K562 (cell line): ENCODE measurements around the gene CMTM4. TPM values are rescaled to one million over a fixed set of nuclear protein-coding genes. Genes with fewer than 3 reads are reported as not detected.

Source experiments
- ATAC-seq: fragments of 200-7000 bp; cut with Tn5 transposase; 3 replicates; pipeline ENCODE4 v1.9.1; 2020; ENCODE audit warnings: moderate library complexity
- BruUV-seq: library from RNA; stranded (reverse); fragments of 400-500 nt; replicated peaks from 2 replicates; lab custom pipeline; 2021; lab: Mats Ljungman, UMichigan
- CTCF ChIA-PET: fragments of 300-600 bp; formaldehyde crosslinking; extraction: SDS; loops from one replicate; lab custom pipeline; 2021; ENCODE audit warnings: low intra/inter-chr PET ratio; lab: Yijun Ruan, JAX
- POLR2A ChIA-PET: fragments of 300-600, 350-650 bp; sonication (Branson Sonifier 250); formaldehyde crosslinking; extraction: SDS; loops from one replicate; lab custom pipeline; 2021; ENCODE audit warnings: antibody characterized with exemption, inconsistent platforms; lab: Yijun Ruan, JAX
- DNase-seq, 4 experiments: peaks; one replicate each; pipeline versions ENCODE4 v3.0.0 to v3.0.0-alpha.2; 2011 to 2018; ENCODE audit warnings: low spot score in 3 of 4, mixed read lengths in 3 of 4; ENCODE audit errors: extremely low read depth in 1 of 4
- FAIRE-seq: peaks from 2 replicates; lab custom pipeline; 2011; peaks lifted over from hg19 to GRCh38; lab: Jason Lieb, UNC
- H2AFZ ChIP-seq: 2 replicates; pipeline ENCODE4 v1.6.0; 2011; ENCODE audit warnings: low read depth, low read length, control low read depth, inconsistent platforms
- H3K27ac ChIP-seq: fragments of 200-600 bp; 3 replicates; pipeline ENCODE4 v1.8.0; 2011; ENCODE audit warnings: low read depth, mild to moderate bottlenecking, control low read depth, inconsistent platforms, low read length, moderate library complexity, mixed read lengths; ENCODE audit errors: extremely low read depth
- H3K27me3 ChIP-seq, 2 experiments: fragments of 300-600 bp in 1 of 2; 2 replicates in 1 of 2; 3 replicates in 1 of 2; pipeline versions ENCODE4 v1.6.0 to v1.8.0; 2011; ENCODE audit warnings: inconsistent platforms in 2 of 2, low read length in 2 of 2, mild to moderate bottlenecking in 1 of 2, mixed read lengths in 1 of 2, moderate library complexity in 1 of 2; ENCODE audit not compliant: control insufficient read depth in 2 of 2, insufficient read depth in 2 of 2
- H3K36me3 ChIP-seq: fragments of 300-600 bp; 3 replicates; pipeline ENCODE4 v1.8.0; 2011; ENCODE audit warnings: mild to moderate bottlenecking, low read length, inconsistent platforms; ENCODE audit not compliant: control insufficient read depth, insufficient read depth
- H3K4me1 ChIP-seq, 2 experiments: fragments of 200-600 bp in 1 of 2; replicated peaks in 1 of 2; 2 replicates in 1 of 2; 3 replicates in 1 of 2; pipeline versions ENCODE4 v1.5.1 to v1.8.0; 2011; ENCODE audit warnings: inconsistent platforms in 2 of 2, low read length in 2 of 2, mild to moderate bottlenecking in 1 of 2, mixed read lengths in 1 of 2, moderate library complexity in 1 of 2; ENCODE audit not compliant: control insufficient read depth in 2 of 2, insufficient read depth in 2 of 2
- H3K4me2 ChIP-seq: 2 replicates; pipeline ENCODE4 v1.6.1; 2011; ENCODE audit warnings: low read length, control low read depth, inconsistent platforms, mixed read lengths; ENCODE audit not compliant: insufficient read depth
- H3K4me3 ChIP-seq: fragments of 200-600 bp; sonication (generic), shearing (Covaris generic); 2 replicates; pipeline ENCODE4 v1.5.1; 2016; ENCODE audit warnings: control low read depth, inconsistent platforms
- H3K79me2 ChIP-seq: fragments of 200-600 bp; 3 replicates; pipeline ENCODE4 v1.8.0; 2011; ENCODE audit warnings: low read length, inconsistent platforms; ENCODE audit not compliant: control insufficient read depth, insufficient read depth
- H3K9ac ChIP-seq, 2 experiments: 2 replicates each; pipeline versions ENCODE4 v1.6.0 to v1.6.1; 2011; ENCODE audit warnings: low read depth in 2 of 2, low read length in 2 of 2, control low read depth in 1 of 2, inconsistent platforms in 1 of 2, mild to moderate bottlenecking in 1 of 2, mixed read lengths in 1 of 2; ENCODE audit not compliant: insufficient read depth in 1 of 2
- H3K9me1 ChIP-seq: one replicate; pipeline ENCODE4 v1.6.0; 2011; ENCODE audit warnings: inconsistent platforms, mild to moderate bottlenecking, low read length, moderate library complexity; ENCODE audit not compliant: control insufficient read depth, insufficient read depth
- H3K9me3 ChIP-seq: replicated peaks from 2 replicates; pipeline ENCODE4 v1.5.1; 2011; ENCODE audit warnings: low read depth, low read length, inconsistent platforms; ENCODE audit not compliant: control insufficient read depth, insufficient read depth
- H4K20me1 ChIP-seq: replicated peaks from 2 replicates; pipeline ENCODE4 v1.6.1; 2011; ENCODE audit warnings: low read length, inconsistent platforms, mixed read lengths; ENCODE audit not compliant: control insufficient read depth, insufficient read depth
- ATF6 ChIP-seq: sonication (generic); formaldehyde crosslinking; IDR thresholded peaks from 2 replicates; pipeline ENCODE4 v1.4.0; 2020; ENCODE audit warnings: mild to moderate bottlenecking, missing genetic modification reagents
- CXXC5 ChIP-seq: fragments of 250-450 bp; sonication (Bioruptor Pico); IDR thresholded peaks from 2 replicates; pipeline ENCODE4 v1.8.0; 2022; ENCODE audit warnings: inconsistent platforms, mild to moderate bottlenecking, moderate library complexity
- HMGN3 ChIP-seq: IDR thresholded peaks from 2 replicates; pipeline ENCODE4 v1.6.1; 2011; ENCODE audit warnings: borderline replicate concordance, low read depth, mild to moderate bottlenecking, mixed read lengths, low read length; ENCODE audit not compliant: insufficient read length; ENCODE audit errors: extremely low read depth
- KHSRP ChIP-seq: fragments of 450-650 bp; IDR thresholded peaks from 2 replicates; pipeline ENCODE4 v1.6.1; 2017
- MCM7 ChIP-seq, 2 experiments: fragments of 450-650 bp; IDR thresholded peaks; 2 replicates each; pipeline ENCODE4 v1.6.1; 2016 to 2018
- PHB ChIP-seq: fragments of 250-450 bp; sonication (Bioruptor Pico); IDR thresholded peaks from 2 replicates; pipeline ENCODE4 v1.5.0; 2021
- POLR2AphosphoS5 ChIP-seq: IDR thresholded peaks from 2 replicates; pipeline ENCODE4 v1.6.1; 2011; ENCODE audit warnings: mild to moderate bottlenecking, low read depth, low read length, moderate library complexity; ENCODE audit not compliant: control insufficient read depth, insufficient read depth
- PRPF4 ChIP-seq: fragments of 200-400 bp; formaldehyde crosslinking; IDR thresholded peaks from one replicate; pipeline ENCODE4 v1.6.1; 2017; ENCODE audit warnings: low read length, low read depth, mild to moderate bottlenecking; ENCODE audit not compliant: insufficient read depth, poor library complexity, severe bottlenecking
- RFX5 ChIP-seq: IDR thresholded peaks from 2 replicates; pipeline ENCODE4 v1.6.1; 2011; ENCODE audit warnings: low read depth, mild to moderate bottlenecking, improper control_type of control experiment, low read length
- SREBF2 ChIP-seq: sonication (generic); formaldehyde crosslinking; IDR thresholded peaks from 2 replicates; pipeline ENCODE4 v1.4.0; 2020; ENCODE audit warnings: mild to moderate bottlenecking, missing genetic modification reagents
- XRCC5 ChIP-seq: fragments of 200-400 bp; formaldehyde crosslinking; IDR thresholded peaks from 2 replicates; pipeline ENCODE4 v1.6.1; 2017; ENCODE audit warnings: low read depth, mild to moderate bottlenecking, low read length
- ZBTB1 ChIP-seq: sonication (generic); formaldehyde crosslinking; IDR thresholded peaks from 2 replicates; pipeline ENCODE4 v1.8.1; 2023; ENCODE audit warnings: missing genetic modification reagents, low read depth, mild to moderate bottlenecking, borderline replicate concordance
- ZC3H4 ChIP-seq: sonication (generic); formaldehyde crosslinking; IDR thresholded peaks from 2 replicates; pipeline ENCODE4 v1.9.0; 2021; ENCODE audit warnings: missing genetic modification reagents, borderline replicate concordance
- WGBS: fragments of 100-300 bp; shearing (Covaris generic); methylation state at CpG from one replicate; pipeline ENCODE4 v1.1.6; 2016; ENCODE audit warnings: low coverage, mixed read lengths; ENCODE audit not compliant: insufficient coverage; ENCODE audit errors: missing lambda C conversion rate; 5-methylcytosine and 5-hydroxymethylcytosine counted together
- in situ Hi-C: fragments of 300-500 bp; cut with MboI; formaldehyde crosslinking; loops from 4 replicates; pipeline ENCODE4 v1.15.0; 2018; ENCODE audit warnings: inconsistent platforms, mixed read lengths
- intact Hi-C: fragments of 100-400 bp; cut with micrococcal nuclease; formaldehyde crosslinking; loops from 2 replicates; pipeline ENCODE4 v1.14.2; 2022
- polyA plus RNA-seq, 8 experiments: library from polyadenylated mRNA; depleted of rRNA in 4 of 8; stranded (reverse) in 5 of 8; unstranded in 3 of 8; fragments of >200 nt; fragmentation: Nextera tagmentation in 2 of 8; fragmentation: Illumina TruSeq in 1 of 8; extraction: Ambion mirVana in 2 of 8; extraction: Trizol in 1 of 8; gene quantifications; 2 replicates each; pipeline versions ENCODE4 v1.2.1 to v1.2.3, GENCODE V29; 2011 to 2014; ENCODE audit warnings: inconsistent platforms in 1 of 8, missing spikeins in 1 of 8
- total RNA-seq, 7 experiments: library from RNA; depleted of rRNA in 6 of 7; stranded (reverse); fragments of >200 nt in 6 of 7; fragmentation: Illumina TruSeq in 2 of 7; extraction: Trizol in 2 of 7; gene quantifications; 2 replicates each; pipeline versions ENCODE4 v1.2.1 to v1.2.3, GENCODE V29; 2011 to 2021; ENCODE audit warnings: low replicate concordance in 1 of 7
- TF ChIP-seq, protein P1 (sequence below): fragments of 450-650 bp; formaldehyde crosslinking; IDR thresholded peaks from 2 replicates; pipeline ENCODE4 v1.4.0; 2022; ENCODE audit warnings: missing genetic modification characterization

Gene CMTM4
- total and polyA plus RNA-seq, 9 of the 15 experiments (the other 6 are each of a cell fraction or from before 2014, with no cell fraction given): 2.0 to 21.3 (median 12.5) TPM

DNA sequence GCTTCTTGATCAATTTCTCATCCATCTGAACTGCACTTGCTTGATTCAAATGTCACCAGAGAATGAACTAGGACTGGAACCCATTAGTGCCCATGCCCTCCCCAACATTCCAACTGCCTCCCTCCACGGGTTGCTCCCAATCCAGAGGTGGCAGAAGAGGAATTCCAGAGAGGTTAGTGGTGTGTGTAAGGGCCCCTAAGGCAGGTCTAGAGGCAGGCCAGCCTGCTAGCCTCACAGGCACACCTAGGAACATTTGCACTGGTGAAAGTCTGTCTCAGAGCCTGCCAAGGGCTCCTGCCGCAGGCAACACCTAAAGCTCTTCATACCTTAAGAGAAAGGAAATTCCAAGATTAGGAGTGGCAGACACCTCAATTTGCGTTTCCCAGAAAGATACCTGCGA lies 21.2 kb upstream of the CMTM4 start (continued):
- TF ChIP-seq ATF6 (no peak), KHSRP (no peak), ZBTB1 (CRISPR knock-in tag) (no peak), ZC3H4 (CRISPR knock-in tag) (no peak)

DNA sequence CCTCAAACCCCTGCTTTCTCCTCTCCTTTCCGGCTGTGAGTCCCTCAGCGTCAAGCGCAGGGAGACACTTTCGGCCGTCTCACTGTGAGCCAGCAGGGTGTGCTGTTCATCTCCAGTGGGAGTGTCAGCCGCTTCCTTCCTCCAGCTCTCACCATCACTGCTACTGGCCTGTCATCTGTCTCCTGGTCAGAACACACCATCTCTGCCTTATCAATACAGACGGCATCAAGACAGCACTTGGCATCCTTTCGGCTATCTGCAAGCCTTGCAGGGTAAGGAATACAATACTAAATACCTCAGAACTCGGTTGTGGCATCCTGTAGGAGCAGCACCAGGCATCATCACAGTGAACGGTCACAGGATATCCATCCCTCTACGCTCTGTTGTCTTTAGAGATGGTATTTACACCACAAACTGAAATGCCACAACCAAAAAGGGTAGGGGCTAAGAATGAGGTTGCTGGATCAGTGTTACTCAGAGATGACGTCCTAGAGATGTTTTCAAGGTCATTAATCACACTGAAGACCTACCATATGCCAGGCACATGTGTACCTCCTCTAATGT lies 20.7 kb upstream of the CMTM4 start:
- intact Hi-C loops (loop anchor here (2.0 kb wide), 1 partner anchor 150 kb away; no protein-coding TSS in a partner anchor), in situ Hi-C loops (no loop called here)
- H3K9me1 ChIP-seq: no peaks in the 10 kb centered on the region
- ATAC-seq: peak; percentile 97
- no peak overlapping the region for H3K27ac ChIP-seq
- H3K4me2 ChIP-seq: no peak overlapping the region
- peak; percentile 72 for FAIRE-seq
- 35% methylated on average over 12 of the region's 12 CpGs for WGBS
- no peaks in the 10 kb centered on the region for H3K79me2 ChIP-seq
- H3K4me3 ChIP-seq: no peak overlapping the region
- DNase-seq: peak; percentile 42 to 74 (median 62)
- no TSS peak for BruUV-seq
- H3K27me3 ChIP-seq: no peaks in the 10 kb centered on the region
- no peak overlapping the region for H2AFZ ChIP-seq
- no peaks in the 10 kb centered on the region for H3K9me3 ChIP-seq
- no peaks in the 10 kb centered on the region for H4K20me1 ChIP-seq
- no peaks in the 10 kb centered on the region for H3K4me1 ChIP-seq
- POLR2A ChIA-PET: interaction anchor here (0.6 to 1.4 kb wide), 6 partner anchors 9 to 114 kb away, joined by 3 to 6 read pairs (median 3); no protein-coding TSS in a partner anchor
- H3K36me3 ChIP-seq: peaks cover 18% of the 10 kb centered on the region; the same call in 2 of the 3 replicates
- CTCF ChIA-PET: interaction anchor here (1.0 kb wide), 1 partner anchor 150 kb away, joined by 3 read pairs; no protein-coding TSS in a partner anchor
- H3K9ac ChIP-seq: no peak overlapping the region
- TF ChIP-seq XRCC5 (peak; percentile 78; the same call in 1 of the 2 replicates), CXXC5 (CRISPR knock-in tag) (no peak), PRPF4 (no peak), PHB (CRISPR knock-in tag) (no peak), RFX5 (peak; percentile 81), HMGN3 (no peak), MCM7 (IDR thresholded peaks at IDR 0.05) (no peak), POLR2AphosphoS5 (peak; percentile 26; the same call in 1 of the 2 replicates), SREBF2 (CRISPR knock-in tag) (no peak)
- TF ChIP-seq, protein P1, sequence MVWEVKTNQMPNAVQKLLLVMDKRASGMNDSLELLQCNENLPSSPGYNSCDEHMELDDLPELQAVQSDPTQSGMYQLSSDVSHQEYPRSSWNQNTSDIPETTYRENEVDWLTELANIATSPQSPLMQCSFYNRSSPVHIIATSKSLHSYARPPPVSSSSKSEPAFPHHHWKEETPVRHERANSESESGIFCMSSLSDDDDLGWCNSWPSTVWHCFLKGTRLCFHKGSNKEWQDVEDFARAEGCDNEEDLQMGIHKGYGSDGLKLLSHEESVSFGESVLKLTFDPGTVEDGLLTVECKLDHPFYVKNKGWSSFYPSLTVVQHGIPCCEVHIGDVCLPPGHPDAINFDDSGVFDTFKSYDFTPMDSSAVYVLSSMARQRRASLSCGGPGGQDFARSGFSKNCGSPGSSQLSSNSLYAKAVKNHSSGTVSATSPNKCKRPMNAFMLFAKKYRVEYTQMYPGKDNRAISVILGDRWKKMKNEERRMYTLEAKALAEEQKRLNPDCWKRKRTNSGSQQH: 0 out of 2 replicates have a peak, but pooled peaks have one; percentile 7
